GM04503 (cell line): Measurements from ENCODE around the gene SGIP1.
A peak's percentile ranks its signal among the peaks of the same experiment; 100 is the strongest.

Source experiments
- DNase-seq: peaks from one replicate; pipeline ENCODE4 v3.0.0-alpha.2; 2012; ENCODE audit warnings: low read depth

SGIP1 gene

GRCh38 chr1:66606362-66607065 is 72.6 kb downstream of the SGIP1 start:
- no peak for DNase-seq

GRCh38 chr1:66607458-66607857 is 73.5 kb downstream of the SGIP1 start:
- no peak for DNase-seq

- no peak for DNase-seq
Measured at GRCh38 chr1:66613187-66613586, 79.2 kb downstream of the SGIP1 start.

GRCh38 chr1:66617362-66618184 is 83.6 kb downstream of the SGIP1 start:
- DNase-seq, result no peak

GRCh38 chr1:66618390-66618789 is 84.4 kb downstream of the SGIP1 start:
- no peak for DNase-seq

- peak; percentile 23 for DNase-seq
Measured at GRCh38 chr1:66623812-66624211, 89.9 kb downstream of the SGIP1 start.

- peak; percentile 45 for DNase-seq
Measured at GRCh38 chr1:66624412-66625060, 90.6 kb downstream of the SGIP1 start.

GRCh38 chr1:66626261-66626660 is 92.3 kb downstream of the SGIP1 start:
- no peak for DNase-seq

- DNase-seq, result no peak
Measured at GRCh38 chr1:66628926-66629325, 95.0 kb downstream of the SGIP1 start.

- no peak for DNase-seq
Measured at GRCh38 chr1:66633159-66633558, 99.2 kb downstream of the SGIP1 start.

GRCh38 chr1:66637146-66637545 is 103.2 kb downstream of the SGIP1 start:
- no peak for DNase-seq

GRCh38 chr1:66641891-66642473 is 108.0 kb downstream of the SGIP1 start:
- no peak for DNase-seq

- DNase-seq, result no peak
Measured at GRCh38 chr1:66642992-66643391, 109.0 kb downstream of the SGIP1 start.

- no peak for DNase-seq
Measured at GRCh38 chr1:66644331-66644730, 110.4 kb downstream of the SGIP1 start.

- DNase-seq, result no peak
Measured at GRCh38 chr1:66648901-66649595, 115.1 kb downstream of the SGIP1 start.

- DNase-seq, result no peak
Measured at GRCh38 chr1:66652556-66652955, 118.6 kb downstream of the SGIP1 start.

- DNase-seq, result no peak
Measured at GRCh38 chr1:66654643-66655042, 120.7 kb downstream of the SGIP1 start.

GRCh38 chr1:66671455-66671854 is 137.5 kb downstream of the SGIP1 start:
- no peak for DNase-seq

- DNase-seq, result peak; percentile 75
Measured at GRCh38 chr1:66676613-66677298, 142.8 kb downstream of the SGIP1 start.

GRCh38 chr1:66678146-66678545 is 144.2 kb downstream of the SGIP1 start:
- no peak for DNase-seq

- no peak for DNase-seq
Measured at GRCh38 chr1:66679140-66679539, 145.2 kb downstream of the SGIP1 start.
